GM06990 (cell line): ENCODE results near the gene C4orf50.

Experiments
- DNase-seq: peaks from one replicate; pipeline ENCODE4 v3.0.0-alpha.2; 2011; ENCODE audit not compliant: insufficient read length; ENCODE audit errors: extremely low read depth
- H3K27me3 ChIP-seq: replicated peaks from 2 replicates; pipeline ENCODE4 v1.6.0; 2011; ENCODE audit warnings: low read length; ENCODE audit not compliant: control insufficient read depth, insufficient read depth
- H3K36me3 ChIP-seq: 2 replicates; pipeline ENCODE4 v1.5.1; 2011; ENCODE audit warnings: low read length; ENCODE audit not compliant: control insufficient read depth, insufficient read depth
- H3K4me3 ChIP-seq: replicated peaks from 2 replicates; pipeline ENCODE4 v1.5.1; 2011; ENCODE audit warnings: low read depth, mild to moderate bottlenecking, control low read depth, low read length
- CTCF ChIP-seq: IDR thresholded peaks from 2 replicates; pipeline ENCODE4 v1.5.1; 2011; ENCODE audit warnings: low read length, control low read depth, mild to moderate bottlenecking, inconsistent platforms; ENCODE audit not compliant: insufficient read depth, poor library complexity, severe bottlenecking

The C4orf50 gene

GRCh38 chr4:6029254-6029653 is 11.0 kb upstream of the C4orf50 start:
- DNase-seq = no peak
- no peak overlapping the region for H3K4me3 ChIP-seq
- no peaks in the 10 kb centered on the region for H3K36me3 ChIP-seq
- peaks cover 2% of the 10 kb centered on the region for H3K27me3 ChIP-seq
- no peak for TF ChIP-seq CTCF

- Histone ChIP-seq H3K4me3 (no peak overlapping the region), H3K27me3 (peaks cover 2% of the 10 kb centered on the region), H3K36me3 (no peaks in the 10 kb centered on the region)
- no peak for TF ChIP-seq CTCF
- DNase-seq = no peak
Observed at GRCh38 chr4:6028168-6028567, 9.9 kb upstream of the C4orf50 start.

DNA sequence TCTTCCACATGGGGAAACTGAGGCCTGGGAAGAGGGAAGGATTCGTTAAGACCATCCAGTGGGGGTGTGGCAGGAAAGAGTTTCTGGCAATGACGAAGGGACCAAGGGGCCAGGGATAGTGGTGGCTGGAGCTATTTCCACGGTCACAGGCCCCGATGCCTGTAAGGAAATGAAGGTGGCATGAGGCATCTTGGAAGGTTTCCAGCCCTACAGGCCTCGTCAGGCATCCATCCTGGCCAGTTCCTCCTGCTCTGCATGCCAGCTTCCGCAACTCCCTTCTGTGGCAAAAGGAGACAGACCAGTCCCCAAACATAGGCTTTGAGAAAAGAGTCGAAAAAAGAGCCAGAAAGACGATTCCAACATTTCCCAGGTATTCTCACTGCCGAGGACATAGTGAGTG is 9.2 kb upstream of the C4orf50 start:
- DNase-seq = no peak
- TF ChIP-seq CTCF = no peak
- no peaks in the 10 kb centered on the region; the same call in 1 of the 2 replicates for H3K27me3 ChIP-seq
- H3K4me3 ChIP-seq = no peak overlapping the region
- no peaks in the 10 kb centered on the region for H3K36me3 ChIP-seq

DNA sequence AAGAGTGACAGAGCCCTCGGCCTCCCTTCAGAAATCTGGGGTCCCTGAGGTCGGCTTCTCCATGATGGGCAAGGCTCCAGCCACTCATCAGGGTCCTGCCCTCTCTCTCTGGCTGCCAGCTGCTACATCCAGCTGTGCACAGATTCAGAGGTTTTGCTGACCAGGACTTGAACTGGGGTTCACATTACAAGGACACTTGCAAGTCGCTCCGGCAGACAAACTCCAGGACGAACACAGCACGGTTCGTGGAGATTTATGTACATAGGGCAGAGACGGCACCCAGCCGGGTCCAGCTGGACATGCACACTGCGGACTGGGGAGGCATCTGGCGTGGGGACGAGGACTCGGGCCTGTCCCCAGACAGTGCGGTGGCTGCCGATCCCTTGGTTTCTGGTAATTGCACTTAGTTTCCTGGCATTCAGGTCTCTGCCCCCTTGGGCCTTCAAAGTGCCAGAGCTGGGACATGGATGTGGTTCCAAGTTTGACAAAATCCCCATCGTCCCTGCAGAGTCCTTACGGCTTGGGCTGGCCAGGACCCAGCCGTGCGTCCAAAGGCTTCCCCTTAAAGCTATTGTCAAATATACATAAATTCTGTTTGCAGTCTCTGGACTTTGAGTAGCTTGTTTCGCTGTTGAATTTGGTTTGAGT is 6.2 kb upstream of the C4orf50 start:
- Histone ChIP-seq H3K36me3 (no peaks in the 10 kb centered on the region), H3K4me3 (no peak overlapping the region), H3K27me3 (no peaks in the 10 kb centered on the region; the same call in 1 of the 2 replicates)
- no peak for DNase-seq
- TF ChIP-seq CTCF = no peak

DNA sequence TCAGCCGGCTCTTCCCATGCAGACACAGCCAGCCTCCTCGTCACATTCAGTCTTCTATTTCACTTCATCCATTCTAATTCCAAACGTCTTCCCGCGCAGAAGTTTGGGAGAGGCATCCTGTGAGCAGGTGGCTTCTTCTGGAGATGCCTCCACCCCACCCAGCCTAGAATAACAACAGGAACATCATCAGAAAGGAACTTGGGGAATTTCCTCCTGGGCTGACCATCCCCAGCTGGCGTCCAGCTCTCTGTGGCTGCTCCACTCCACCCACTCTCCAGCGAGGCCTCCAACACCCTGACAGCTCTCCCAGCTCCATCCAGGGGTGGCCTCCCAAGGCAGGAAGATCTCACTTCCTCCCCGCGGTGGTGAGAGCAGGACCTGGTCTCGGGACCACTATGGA is 5.5 kb upstream of the C4orf50 start:
- DNase-seq = no peak
- TF ChIP-seq CTCF = no peak
- no peak overlapping the region for H3K4me3 ChIP-seq
- H3K36me3 ChIP-seq = no peaks in the 10 kb centered on the region
- no peaks in the 10 kb centered on the region; the same call in 1 of the 2 replicates for H3K27me3 ChIP-seq

DNA sequence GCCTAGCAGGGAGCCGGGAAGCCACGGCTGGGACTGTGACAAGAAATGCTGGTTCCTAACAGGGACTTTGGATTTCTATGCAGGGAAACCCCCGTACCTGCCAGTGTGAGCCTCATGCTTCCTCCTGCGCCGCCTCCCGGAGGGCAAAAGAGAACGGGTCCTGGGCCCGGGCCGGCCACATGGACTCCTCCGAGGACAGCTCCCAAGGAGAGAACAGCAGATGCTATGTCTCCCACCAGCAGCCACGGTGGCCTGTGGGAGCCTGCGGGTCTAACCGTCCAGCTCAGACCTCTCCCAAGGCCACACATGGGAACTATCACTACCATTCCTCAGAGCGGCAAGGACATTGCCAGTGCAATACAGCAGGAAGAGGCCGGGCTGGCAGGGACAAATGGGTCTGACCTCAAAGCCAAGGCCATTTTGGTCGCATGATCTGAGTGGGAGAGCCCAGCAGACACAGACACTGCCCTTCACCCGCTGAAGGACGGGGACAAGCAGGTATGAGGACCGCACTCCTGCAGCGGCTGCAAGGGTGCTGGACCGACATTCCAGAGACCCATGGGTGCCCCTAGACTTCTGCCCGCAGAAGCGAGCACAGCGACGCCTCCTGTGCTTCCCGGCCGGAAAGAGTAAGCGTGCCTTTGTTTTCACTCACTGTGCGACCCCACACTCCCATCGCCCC is 4.5 kb upstream of the C4orf50 start:
- no peaks in the 10 kb centered on the region; the same call in 1 of the 2 replicates for H3K27me3 ChIP-seq

More for the DNA sequence above, 4.5 kb upstream of the C4orf50 start:
- DNase-seq = no peak
- no peak for TF ChIP-seq CTCF
- Histone ChIP-seq H3K36me3 (no peaks in the 10 kb centered on the region), H3K4me3 (no peak overlapping the region)
